T-helper 1 cell (primary cell): Measurements from ENCODE around the gene SP6.
A peak's percentile ranks its signal among the peaks of the same experiment; 100 is the strongest.

Source experiments
- DNase-seq, 5 donors: peaks; one replicate each; pipeline ENCODE4 v3.0.0-alpha.2; 2012 to 2020

Gene SP6

GRCh38 chr17:47879028-47879585 is 28.1 kb upstream of the SP6 start:
- no peak for DNase-seq

DNA sequence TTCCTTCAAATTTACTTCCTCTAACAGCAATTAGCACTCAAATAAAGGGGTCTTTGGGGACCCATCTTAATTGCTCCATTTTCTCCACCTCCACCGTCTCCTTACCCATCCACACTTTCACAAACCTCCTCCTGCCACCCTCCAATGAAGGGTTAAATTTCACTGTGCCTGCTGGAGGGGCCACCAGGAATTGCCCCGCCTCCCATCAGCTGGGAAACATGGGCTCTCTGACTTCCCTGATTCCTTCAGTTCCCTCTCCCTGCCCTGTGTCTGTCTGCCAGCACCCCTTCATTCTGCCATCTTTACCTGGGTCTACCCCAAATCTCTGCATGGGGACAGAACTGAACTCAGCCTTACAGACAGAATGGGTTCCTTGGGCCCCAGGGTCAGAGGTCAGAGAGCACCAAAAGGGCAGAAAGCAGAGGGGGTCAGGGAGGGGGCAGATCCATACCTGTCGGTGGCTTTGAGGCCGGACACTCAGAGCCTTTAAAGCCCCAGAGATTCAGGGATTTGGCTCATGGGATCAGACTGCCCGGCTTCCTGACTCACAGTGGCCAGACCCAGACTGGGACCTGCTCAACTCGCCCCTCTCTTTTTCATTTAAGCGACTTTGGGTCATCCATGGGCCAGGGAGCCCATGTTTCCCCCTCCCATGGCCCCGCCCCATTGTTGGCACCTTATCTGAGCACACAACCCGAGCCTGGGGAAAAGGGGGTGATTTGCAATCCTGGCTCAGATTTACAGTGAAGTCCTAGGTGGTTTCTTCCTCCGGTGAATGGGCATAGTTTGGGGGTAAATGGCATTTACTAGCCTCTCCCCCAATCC is 27.5 kb upstream of the SP6 start:
- DNase-seq, result no peak

DNA sequence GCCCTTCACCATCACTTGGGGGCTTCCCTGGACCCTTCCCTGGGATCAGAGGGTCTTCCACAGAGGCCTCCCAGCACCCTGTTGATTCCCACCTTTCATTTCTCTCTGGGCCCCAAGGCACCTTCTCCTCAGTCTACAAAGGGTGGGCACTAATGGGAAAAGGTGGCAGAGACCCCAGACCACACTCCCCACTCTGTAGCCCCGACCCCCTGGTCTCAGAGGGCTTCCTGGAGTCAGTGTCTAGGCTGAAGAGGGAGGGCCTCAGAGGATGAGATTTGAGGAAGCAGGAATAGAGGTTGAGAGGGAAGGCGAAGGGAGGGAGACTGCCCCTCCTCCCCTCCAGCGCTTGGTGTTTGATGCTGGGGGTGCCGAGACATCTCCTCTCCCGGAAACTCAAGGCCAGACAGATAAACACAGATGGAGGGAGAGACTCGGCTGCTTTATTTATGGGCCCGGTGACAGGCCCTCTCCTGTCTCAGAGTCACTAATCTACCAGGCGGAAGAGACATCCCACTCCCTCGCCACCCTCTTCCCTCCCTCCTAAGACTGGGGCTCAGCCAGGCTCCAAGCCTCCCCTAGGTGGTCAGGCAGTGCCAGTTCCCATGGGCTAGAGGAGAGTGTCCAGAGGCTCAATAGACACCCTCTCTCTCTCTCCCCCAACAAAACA is 26.5 kb upstream of the SP6 start:
- no peak for DNase-seq

- DNase-seq, result no peak
Measured at GRCh38 chr17:47875011-47875985, 24.3 kb upstream of the SP6 start.

DNA sequence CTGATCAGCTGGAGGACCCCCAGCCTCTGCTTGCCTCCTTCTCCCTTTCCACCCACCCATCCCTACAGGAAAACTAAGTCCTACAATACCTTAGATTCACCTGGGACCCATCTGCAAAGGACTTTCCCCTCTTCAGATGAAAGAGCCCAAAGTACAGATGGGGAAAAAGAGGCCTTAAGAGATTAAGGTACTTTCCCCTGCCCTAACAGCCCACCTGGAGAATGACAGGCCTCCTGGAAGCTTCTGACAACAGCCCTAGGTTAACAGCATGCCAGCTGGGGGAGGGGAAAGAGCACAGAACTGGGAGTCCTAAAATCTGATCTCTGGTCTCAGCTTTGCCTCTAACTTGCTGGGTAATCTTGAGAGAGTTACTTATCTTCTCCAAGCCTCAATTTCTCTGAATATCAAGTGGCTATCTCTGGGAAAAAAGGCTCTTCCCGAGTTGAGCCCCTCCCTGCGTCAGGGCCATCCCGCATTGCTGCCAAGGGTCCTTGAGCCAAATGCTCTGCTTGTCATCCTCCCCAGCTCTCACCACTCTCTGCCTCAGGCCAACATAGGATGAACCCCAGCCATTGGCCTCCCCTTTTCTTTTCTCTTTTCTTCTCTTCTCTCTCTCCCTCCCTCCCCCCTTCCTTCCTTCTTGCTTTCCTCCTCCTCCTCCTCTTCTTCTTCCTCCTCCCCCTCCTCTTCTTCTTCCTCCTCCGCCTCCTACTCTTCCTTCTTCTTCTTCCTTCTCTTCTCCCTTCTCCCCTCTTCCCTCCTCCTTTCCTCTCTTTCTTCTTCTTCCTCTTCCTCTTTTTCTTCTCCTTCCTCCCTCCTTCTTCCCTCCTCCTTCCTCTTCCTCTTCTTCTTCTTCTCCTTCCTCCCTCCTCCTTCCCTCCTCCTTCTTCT is 22.5 kb upstream of the SP6 start:
- no peak for DNase-seq

- no peak for DNase-seq
Measured at GRCh38 chr17:47872651-47873161, 21.7 kb upstream of the SP6 start.

GRCh38 chr17:47872019-47872650 is 21.2 kb upstream of the SP6 start:
- DNase-seq, result no peak

DNA sequence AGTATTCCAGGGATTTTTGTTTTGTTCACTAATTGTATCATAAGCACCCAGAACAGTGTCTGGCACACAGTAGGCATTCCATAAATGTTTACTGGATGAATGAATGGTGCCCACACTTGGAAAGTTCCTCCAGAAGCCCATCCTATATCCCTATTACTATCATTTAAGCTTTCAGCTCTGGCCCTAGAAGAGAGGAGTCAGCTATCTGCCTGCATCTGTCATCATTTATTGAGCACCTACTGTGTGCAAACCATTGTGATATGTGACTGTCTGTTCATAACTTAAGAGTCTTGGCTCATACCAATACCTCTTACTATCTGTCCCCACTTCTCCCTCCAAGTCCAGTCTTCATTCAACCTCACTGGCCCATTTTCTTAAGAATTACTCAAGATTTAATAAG is 20.1 kb upstream of the SP6 start:
- no peak for DNase-seq

- no peak for DNase-seq
Measured at GRCh38 chr17:47870056-47870455, 19.1 kb upstream of the SP6 start.

DNA sequence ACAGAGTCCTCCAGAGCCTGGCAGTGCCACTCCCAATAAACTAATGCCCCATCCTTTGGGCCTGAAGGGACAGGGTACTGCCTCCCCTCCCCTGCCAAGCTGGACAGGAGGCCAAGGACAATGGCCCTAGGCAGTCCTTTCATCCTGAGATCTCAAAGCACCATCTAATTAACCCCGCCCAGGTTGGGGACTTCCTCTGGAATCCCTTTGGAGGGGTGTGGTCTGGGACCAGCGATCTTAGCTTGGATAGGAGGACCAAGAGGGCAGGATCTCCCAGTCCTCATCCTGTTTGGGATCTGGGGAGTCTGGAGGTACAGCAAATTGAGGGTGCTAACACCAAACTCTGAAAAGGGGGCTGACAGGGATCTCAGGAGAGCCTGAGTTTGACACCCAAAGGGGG is 18.2 kb upstream of the SP6 start:
- no peak for DNase-seq

- no peak for DNase-seq
Measured at GRCh38 chr17:47867813-47868533, 17.0 kb upstream of the SP6 start.

DNA sequence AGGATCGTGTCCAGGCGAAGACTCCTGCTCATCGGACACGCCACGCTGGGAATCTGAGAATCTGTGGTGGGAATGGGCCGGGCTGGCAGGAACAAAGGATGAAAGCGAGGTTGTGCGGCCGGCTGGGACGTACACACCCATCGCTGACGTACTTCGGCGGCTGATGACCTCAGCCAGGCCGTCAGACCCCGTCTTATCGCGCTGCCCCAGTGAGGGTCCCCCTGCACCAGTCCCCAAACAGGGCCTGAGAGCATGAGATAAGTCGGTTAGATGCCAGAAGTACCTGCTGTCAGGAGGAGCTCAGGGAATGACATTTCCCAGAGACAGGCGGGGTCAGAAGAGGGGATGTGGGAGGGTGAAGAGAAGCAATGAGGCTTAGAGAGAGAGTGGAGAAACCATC is 16.0 kb upstream of the SP6 start:
- no peak for DNase-seq

DNA sequence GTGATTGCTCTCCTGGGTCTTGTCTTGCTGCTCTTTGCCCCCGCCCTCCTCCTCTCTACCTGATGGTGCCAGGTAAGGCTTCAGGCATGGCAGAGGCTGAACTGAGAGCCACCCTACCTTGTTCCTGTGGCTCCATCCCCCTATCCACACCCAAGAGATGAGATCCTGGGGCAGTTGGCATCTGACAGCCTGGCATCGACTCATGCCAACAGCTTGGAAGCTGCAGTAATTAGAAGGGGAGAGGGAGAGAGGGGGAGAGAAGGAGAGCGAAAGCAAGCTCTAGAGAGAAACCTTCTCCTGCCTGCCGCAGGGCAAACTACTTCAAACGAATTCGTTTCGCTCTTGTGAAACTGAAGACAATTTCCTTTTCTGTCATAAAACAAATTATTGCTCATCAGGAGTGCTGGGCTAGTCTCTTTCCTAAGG is 13.8 kb upstream of the SP6 start:
- DNase-seq, result peak in 1 of 5 donors; percentile 59

DNA sequence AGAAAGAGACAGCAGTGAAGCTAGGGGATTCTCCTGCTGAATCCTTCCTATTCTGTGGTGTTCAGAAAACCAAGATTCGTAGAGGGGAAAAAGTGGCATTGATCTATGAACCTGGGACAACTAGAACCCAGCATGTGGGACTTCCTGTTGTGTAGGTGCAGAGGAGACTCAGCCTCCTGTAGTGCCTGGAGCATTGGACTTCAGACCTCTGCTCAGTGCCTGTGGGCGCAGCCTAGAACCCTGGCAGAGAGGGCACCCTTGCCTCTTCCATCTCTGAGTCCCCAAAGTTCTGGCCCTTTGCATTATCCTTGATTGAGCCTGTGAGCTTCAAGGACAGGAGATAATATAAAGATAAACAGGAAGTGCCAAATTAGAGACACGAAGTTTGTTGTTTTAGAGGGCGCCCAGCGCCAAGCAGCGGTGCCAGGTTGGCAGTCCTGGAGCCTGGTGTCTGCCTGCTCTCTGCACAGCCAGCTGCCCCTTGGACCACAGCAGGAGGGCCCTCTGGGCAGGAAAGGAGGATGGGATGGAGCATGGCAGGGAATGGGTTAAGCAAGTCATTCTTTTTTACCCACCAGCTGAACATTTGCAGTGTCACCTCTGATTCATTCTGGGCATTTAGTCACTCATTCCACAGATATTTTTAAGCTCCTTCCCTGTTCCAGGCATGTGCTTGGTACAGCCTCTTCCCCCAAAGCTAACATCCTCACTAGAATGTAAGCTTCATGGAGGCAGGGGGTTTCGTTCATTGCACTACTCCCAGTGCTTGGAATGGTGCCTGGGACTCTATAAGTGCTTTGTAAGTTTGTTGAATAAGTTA is 11.9 kb upstream of the SP6 start:
- no peak for DNase-seq

GRCh38 chr17:47860386-47860785 is 9.4 kb upstream of the SP6 start:
- no peak for DNase-seq

GRCh38 chr17:47857551-47858455 is 6.8 kb upstream of the SP6 start:
- no peak for DNase-seq

DNA sequence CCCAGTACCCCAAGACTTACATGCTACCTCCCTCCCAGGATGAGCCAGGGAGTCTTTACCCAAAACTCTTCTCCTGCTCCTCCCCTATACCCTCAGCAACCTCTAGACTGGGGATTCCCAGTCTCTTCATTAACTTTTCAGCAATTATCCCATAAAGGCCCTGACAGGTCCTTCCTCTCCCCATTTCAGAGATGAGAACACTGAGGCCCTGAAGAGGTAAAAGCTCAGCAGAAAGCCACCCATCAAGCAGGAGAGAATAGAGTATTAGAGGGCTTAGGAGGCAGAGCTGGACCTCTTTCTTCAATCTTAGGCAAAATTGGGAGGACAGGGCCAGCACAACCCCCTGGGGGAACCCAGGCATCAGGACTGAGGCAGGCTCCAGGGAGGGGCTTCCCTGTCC is 5.9 kb upstream of the SP6 start:
- DNase-seq, result no peak

DNA sequence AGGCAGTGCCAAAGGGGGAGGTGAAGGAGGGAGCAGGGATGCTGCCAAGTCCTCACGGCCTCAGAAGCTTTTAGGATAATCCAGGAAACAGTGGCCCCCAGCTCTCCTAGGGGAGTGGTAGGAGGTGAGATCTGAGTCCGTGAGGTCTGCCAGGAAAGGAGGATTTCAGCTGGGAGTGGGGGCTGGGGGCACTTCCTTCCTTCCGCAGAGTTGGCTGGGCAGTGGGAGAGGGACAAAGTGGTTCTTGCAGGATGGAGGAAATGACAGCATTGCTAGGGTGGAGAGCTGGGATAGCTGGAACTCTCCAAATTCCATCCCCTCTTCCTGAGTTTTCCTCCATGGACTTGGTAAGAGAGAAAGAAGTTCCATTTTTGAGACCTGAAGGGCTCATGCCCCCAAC is 4.8 kb upstream of the SP6 start:
- DNase-seq, result no peak
